ENCODE data around the gene TENM4.

TENM4 gene

DNA sequence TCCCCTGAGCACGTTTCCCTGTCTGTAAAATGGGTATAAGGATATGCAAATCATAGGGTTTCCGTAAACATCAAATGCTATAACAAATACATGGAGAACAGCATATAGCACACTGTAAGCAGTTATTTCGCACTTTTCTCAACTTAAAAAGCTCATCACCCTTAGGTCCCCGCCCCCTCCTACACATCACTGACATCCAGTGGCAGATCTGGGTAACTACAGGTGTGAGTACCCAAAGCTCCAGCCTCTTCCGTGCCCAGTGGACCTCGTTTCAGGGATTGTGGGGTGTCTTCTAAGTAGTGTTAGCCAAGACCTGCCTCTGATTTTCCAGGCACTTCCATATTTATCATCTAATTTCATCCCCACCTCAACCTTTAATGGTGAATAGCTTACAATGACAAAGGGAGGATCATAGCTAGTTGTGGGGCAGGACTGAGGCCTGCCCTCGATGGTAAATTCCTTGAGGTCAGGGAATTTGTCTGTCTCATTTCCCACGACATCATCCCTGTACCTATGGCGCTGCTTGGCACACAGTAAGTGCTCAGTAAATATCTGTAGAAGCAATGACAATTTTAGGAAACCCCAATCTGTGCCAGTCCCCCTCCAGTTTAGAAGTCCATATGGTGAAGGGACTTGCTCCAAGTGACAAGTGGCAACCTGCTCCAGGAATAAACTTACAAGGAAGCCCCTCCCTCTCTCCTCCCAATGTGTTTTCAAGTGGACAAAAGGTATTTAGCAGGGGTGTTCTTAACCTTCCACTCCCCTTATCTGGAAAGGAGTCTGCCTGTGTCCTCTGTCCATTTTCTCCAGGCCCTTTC lies 340.5 kb downstream of the TENM4 start:
- H3K27me3 ChIP-seq (ENCODE audit: insufficient read depth, low read length) = peaks cover 7% of the 10 kb centered on the region; the same call in 1 of the 2 replicates
- no peaks in the 10 kb centered on the region for H3K79me2 ChIP-seq (ENCODE audit: control insufficient read depth, insufficient read depth, low read length, unreplicated experiment)
- H2AFZ ChIP-seq (ENCODE audit: low read length, unreplicated experiment) = no peak overlapping the region
- H3K36me3 ChIP-seq (ENCODE audit: insufficient read depth, low read length) = no peaks in the 10 kb centered on the region
- no peak overlapping the region for H3K4me3 ChIP-seq (ENCODE audit: low read depth, low read length)
- no peak overlapping the region for H3K27ac ChIP-seq (ENCODE audit: low read depth, low read length)
- no peaks in the 10 kb centered on the region for H3K4me1 ChIP-seq (ENCODE audit: control insufficient read depth, insufficient read depth, low read length, unreplicated experiment)

- Histone ChIP-seq H3K36me3 (ENCODE audit: insufficient read depth, low read length) (no peaks in the 10 kb centered on the region), H3K27ac (ENCODE audit: low read depth, low read length) (no peak overlapping the region)
Observed at GRCh38 chr11:79098146-79098545, 342.7 kb downstream of the TENM4 start.

DNA sequence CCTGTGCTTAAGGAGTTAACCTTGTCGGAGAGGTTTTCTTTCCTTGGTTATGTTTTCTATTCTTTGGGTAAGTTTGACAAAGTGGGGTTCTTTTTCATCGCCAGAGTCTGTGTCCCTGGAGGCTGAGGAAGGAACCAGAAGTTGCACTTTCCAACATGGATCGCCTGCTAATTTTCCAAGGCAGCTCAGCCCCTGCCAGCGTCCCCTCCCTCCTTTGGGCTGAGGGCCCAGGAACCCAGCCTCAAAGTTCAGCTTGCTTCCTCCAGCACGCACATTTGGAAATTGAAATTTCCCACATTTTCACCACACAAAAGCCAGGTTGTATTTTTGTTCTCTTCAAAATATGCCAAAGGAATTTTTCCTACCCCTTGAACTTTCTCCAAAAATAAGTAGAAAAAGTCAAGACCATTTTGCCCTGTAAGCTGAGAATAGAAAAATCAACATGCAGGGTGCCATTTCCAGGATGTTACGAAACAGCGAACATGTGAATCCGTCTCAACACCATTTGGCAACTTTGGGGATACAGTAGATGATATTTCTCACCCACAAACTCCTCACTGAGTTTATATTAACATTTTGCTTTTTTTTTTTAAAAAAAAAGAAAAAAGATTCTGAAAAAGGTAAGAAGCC lies 343.5 kb downstream of the TENM4 start:
- Histone ChIP-seq H3K79me2 (ENCODE audit: control insufficient read depth, insufficient read depth, low read length, unreplicated experiment) (no peaks in the 10 kb centered on the region), H3K27me3 (ENCODE audit: insufficient read depth, low read length) (peaks cover 7% of the 10 kb centered on the region; the same call in 1 of the 2 replicates), H3K36me3 (ENCODE audit: insufficient read depth, low read length) (no peaks in the 10 kb centered on the region), H3K4me1 (ENCODE audit: control insufficient read depth, insufficient read depth, low read length, unreplicated experiment) (no peaks in the 10 kb centered on the region), H2AFZ (ENCODE audit: low read length, unreplicated experiment) (no peak overlapping the region), H3K4me3 (ENCODE audit: low read depth, low read length) (no peak overlapping the region), H3K27ac (ENCODE audit: low read depth, low read length) (no peak overlapping the region)

More at GRCh38 chr11:79098146-79098545, 342.7 kb downstream of the TENM4 start:
- Histone ChIP-seq H3K27me3 (ENCODE audit: insufficient read depth, low read length) (peaks cover 7% of the 10 kb centered on the region; the same call in 1 of the 2 replicates), H3K4me3 (ENCODE audit: low read depth, low read length) (no peak overlapping the region), H2AFZ (ENCODE audit: low read length, unreplicated experiment) (no peak overlapping the region), H3K4me1 (ENCODE audit: control insufficient read depth, insufficient read depth, low read length, unreplicated experiment) (no peaks in the 10 kb centered on the region), H3K79me2 (ENCODE audit: control insufficient read depth, insufficient read depth, low read length, unreplicated experiment) (no peaks in the 10 kb centered on the region)

DNA sequence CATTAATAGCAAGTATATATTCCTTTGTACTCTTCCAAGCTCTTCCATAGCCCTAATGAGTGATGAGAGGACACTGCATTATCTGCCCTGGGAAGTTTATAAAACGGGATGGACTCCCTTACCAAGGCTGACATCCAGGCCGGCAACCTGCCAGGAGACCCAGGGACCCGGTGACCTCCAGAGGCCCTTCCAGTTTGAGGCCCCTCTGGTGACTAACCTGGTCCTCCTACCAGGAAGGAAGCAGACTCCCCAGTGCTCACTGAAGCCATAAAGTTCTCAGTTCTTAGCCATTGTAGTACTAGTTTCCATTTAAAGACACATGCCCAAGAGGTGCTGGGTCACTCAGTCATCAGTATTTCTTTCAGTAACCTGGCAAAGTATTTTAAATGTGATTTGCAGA lies 345.4 kb downstream of the TENM4 start:
- no peaks in the 10 kb centered on the region for H3K79me2 ChIP-seq (ENCODE audit: control insufficient read depth, insufficient read depth, low read length, unreplicated experiment)
- no peak overlapping the region for H3K27ac ChIP-seq (ENCODE audit: low read depth, low read length)
- H2AFZ ChIP-seq (ENCODE audit: low read length, unreplicated experiment) = no peak overlapping the region
- peaks cover 7% of the 10 kb centered on the region; the same call in 1 of the 2 replicates for H3K27me3 ChIP-seq (ENCODE audit: insufficient read depth, low read length)
- no peaks in the 10 kb centered on the region for H3K4me1 ChIP-seq (ENCODE audit: control insufficient read depth, insufficient read depth, low read length, unreplicated experiment)
- no peaks in the 10 kb centered on the region for H3K36me3 ChIP-seq (ENCODE audit: insufficient read depth, low read length)
- no peak overlapping the region for H3K4me3 ChIP-seq (ENCODE audit: low read depth, low read length)

- Histone ChIP-seq H2AFZ (ENCODE audit: low read length, unreplicated experiment) (no peak overlapping the region), H3K36me3 (ENCODE audit: insufficient read depth, low read length) (no peaks in the 10 kb centered on the region), H3K27me3 (ENCODE audit: insufficient read depth, low read length) (peaks cover 7% of the 10 kb centered on the region; the same call in 1 of the 2 replicates), H3K4me1 (ENCODE audit: control insufficient read depth, insufficient read depth, low read length, unreplicated experiment) (no peaks in the 10 kb centered on the region), H3K79me2 (ENCODE audit: control insufficient read depth, insufficient read depth, low read length, unreplicated experiment) (no peaks in the 10 kb centered on the region), H3K27ac (ENCODE audit: low read depth, low read length) (no peak overlapping the region), H3K4me3 (ENCODE audit: low read depth, low read length) (no peak overlapping the region)
Observed at GRCh38 chr11:79094616-79095015, 346.2 kb downstream of the TENM4 start.

DNA sequence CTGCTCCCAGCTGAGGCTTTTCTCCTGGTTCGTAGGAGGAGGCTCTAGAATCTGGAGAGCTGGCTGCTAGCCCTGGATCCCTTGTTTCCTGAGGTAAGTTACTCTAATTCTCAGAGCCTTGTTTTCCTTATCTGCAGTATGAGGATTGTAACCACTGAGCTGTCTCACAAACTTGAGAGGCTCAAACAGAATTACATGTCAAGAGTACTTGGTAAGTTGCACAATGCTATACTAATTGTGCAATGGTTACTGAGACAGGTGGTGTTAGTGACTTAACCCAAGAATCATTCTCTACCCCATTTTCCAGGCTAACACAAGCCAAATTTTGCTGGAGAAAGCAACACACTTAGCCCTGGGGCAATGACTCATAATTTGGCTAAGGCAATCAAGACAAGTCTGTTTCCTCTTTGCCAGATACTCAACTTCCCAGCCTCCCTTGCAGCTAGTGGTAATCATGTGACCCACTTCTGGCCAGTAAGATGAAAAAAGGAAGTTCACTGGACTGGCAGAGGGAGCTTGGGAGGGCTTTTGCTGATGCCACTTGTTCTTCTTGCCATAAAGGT lies 348.0 kb downstream of the TENM4 start:
- Histone ChIP-seq H3K36me3 (ENCODE audit: insufficient read depth, low read length) (no peaks in the 10 kb centered on the region), H3K4me1 (ENCODE audit: control insufficient read depth, insufficient read depth, low read length, unreplicated experiment) (no peaks in the 10 kb centered on the region), H3K4me3 (ENCODE audit: low read depth, low read length) (no peak overlapping the region), H3K27me3 (ENCODE audit: insufficient read depth, low read length) (peaks cover 7% of the 10 kb centered on the region; the same call in 1 of the 2 replicates), H2AFZ (ENCODE audit: low read length, unreplicated experiment) (no peak overlapping the region), H3K27ac (ENCODE audit: low read depth, low read length) (no peak overlapping the region), H3K79me2 (ENCODE audit: control insufficient read depth, insufficient read depth, low read length, unreplicated experiment) (no peaks in the 10 kb centered on the region)

DNA sequence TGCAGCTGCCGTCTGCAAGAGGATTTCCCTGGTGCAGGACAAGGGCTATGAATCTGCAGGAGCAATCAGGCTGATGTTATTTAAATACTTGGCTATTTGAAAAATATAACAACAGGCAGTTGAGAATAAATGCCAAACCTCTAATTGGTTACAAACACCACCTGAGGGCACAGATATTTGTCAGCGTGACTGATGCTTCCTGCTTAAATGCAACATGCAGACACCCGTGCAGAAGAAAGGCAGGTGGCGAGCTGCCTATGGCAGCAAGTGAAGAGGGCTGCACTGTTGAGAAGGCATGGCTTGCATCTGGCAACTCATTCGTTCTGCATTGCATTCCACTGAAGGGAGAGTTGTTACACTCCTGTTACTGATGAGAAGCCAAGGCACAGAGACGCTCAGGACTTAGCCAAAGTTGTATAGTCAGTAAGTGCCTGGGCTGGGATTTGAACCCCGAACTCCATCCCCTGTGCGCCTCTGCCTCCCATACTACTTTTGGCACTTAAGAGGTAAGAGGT lies 350.6 kb downstream of the TENM4 start:
- no peaks in the 10 kb centered on the region for H3K36me3 ChIP-seq (ENCODE audit: insufficient read depth, low read length)
- H3K27ac ChIP-seq (ENCODE audit: low read depth, low read length) = no peak overlapping the region
- no peak overlapping the region for H2AFZ ChIP-seq (ENCODE audit: low read length, unreplicated experiment)
- H3K79me2 ChIP-seq (ENCODE audit: control insufficient read depth, insufficient read depth, low read length, unreplicated experiment) = no peaks in the 10 kb centered on the region
- H3K4me1 ChIP-seq (ENCODE audit: control insufficient read depth, insufficient read depth, low read length, unreplicated experiment) = no peaks in the 10 kb centered on the region
- no peaks in the 10 kb centered on the region for H3K27me3 ChIP-seq (ENCODE audit: insufficient read depth, low read length)
- H3K4me3 ChIP-seq (ENCODE audit: low read depth, low read length) = no peak overlapping the region

DNA sequence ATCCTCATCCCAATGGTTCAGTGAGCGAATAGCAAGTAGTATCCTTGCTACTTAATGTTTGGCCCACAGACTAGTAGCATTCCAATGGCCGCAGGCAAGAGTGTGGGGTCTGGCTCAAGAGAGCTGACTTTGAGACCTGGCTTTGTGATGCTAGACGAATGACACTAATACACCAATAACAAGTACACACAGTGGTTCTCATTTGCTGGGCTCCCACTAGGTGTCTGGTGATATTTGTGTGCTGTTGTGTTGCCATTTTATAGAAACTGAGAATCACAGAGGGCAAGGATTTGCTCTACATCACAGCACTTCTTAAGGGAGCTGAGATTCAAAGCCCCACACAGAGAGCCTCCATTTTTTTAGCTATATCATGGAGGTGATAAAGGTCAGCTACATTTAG lies 351.2 kb downstream of the TENM4 start:
- Histone ChIP-seq H3K4me1 (ENCODE audit: control insufficient read depth, insufficient read depth, low read length, unreplicated experiment) (no peaks in the 10 kb centered on the region), H3K27ac (ENCODE audit: low read depth, low read length) (no peak overlapping the region), H3K36me3 (ENCODE audit: insufficient read depth, low read length) (no peaks in the 10 kb centered on the region), H2AFZ (ENCODE audit: low read length, unreplicated experiment) (no peak overlapping the region), H3K27me3 (ENCODE audit: insufficient read depth, low read length) (no peaks in the 10 kb centered on the region), H3K79me2 (ENCODE audit: control insufficient read depth, insufficient read depth, low read length, unreplicated experiment) (no peaks in the 10 kb centered on the region), H3K4me3 (ENCODE audit: low read depth, low read length) (no peak overlapping the region)

DNA sequence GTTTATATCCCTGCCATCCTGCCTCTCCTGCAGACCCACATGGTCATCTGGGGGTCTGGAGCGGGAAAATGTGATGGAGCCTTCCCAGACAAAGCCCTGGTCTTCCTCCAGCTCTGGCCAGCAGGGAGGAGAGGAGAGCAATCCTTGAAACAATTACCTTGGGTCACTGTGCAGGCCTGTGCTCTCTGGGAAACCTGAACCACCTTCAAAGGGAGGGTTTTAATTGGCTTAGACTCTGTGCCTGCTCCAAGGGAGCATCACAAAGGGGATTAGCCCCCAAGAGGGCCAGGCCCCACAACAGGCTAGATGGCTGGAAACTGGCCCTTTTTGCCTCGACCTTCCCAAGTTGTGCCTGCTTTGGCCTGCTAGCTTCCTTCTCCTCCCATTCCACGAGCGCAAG lies 351.9 kb downstream of the TENM4 start:
- H3K4me3 ChIP-seq (ENCODE audit: low read depth, low read length) = no peak overlapping the region
- no peak overlapping the region for H3K27ac ChIP-seq (ENCODE audit: low read depth, low read length)
- no peaks in the 10 kb centered on the region for H3K4me1 ChIP-seq (ENCODE audit: control insufficient read depth, insufficient read depth, low read length, unreplicated experiment)
- H3K36me3 ChIP-seq (ENCODE audit: insufficient read depth, low read length) = no peaks in the 10 kb centered on the region
- H3K79me2 ChIP-seq (ENCODE audit: control insufficient read depth, insufficient read depth, low read length, unreplicated experiment) = no peaks in the 10 kb centered on the region
- H2AFZ ChIP-seq (ENCODE audit: low read length, unreplicated experiment) = no peak overlapping the region
- H3K27me3 ChIP-seq (ENCODE audit: insufficient read depth, low read length) = no peaks in the 10 kb centered on the region

- H3K79me2 ChIP-seq (ENCODE audit: control insufficient read depth, insufficient read depth, low read length, unreplicated experiment) = no peaks in the 10 kb centered on the region
- H3K4me3 ChIP-seq (ENCODE audit: low read depth, low read length) = no peak overlapping the region
- no peaks in the 10 kb centered on the region for H3K27me3 ChIP-seq (ENCODE audit: insufficient read depth, low read length)
- no peaks in the 10 kb centered on the region for H3K36me3 ChIP-seq (ENCODE audit: insufficient read depth, low read length)
- no peak overlapping the region for H3K27ac ChIP-seq (ENCODE audit: low read depth, low read length)
- H2AFZ ChIP-seq (ENCODE audit: low read length, unreplicated experiment) = no peak overlapping the region
- no peaks in the 10 kb centered on the region for H3K4me1 ChIP-seq (ENCODE audit: control insufficient read depth, insufficient read depth, low read length, unreplicated experiment)
Observed at GRCh38 chr11:79087961-79088318, 352.9 kb downstream of the TENM4 start.
